ENCODE measurements around the gene PREX1.

GRCh38 chr20:48652961-48653705 lies 174.7 kb downstream of the PREX1 start:
- TF ChIP-seq POLR2A (IDR thresholded peaks at IDR 0.05; ENCODE audit: low read depth, low read length) (no peak), CTCF (conservative IDR thresholded peaks at IDR 0.05; ENCODE audit: low read depth, low read length) (no peak), RAD21 (IDR thresholded peaks at IDR 0.05; ENCODE audit: low read length) (no peak), SMC3 (IDR thresholded peaks at IDR 0.05; ENCODE audit: low read depth, low read length) (no peak), USF2 (IDR thresholded peaks at IDR 0.05; ENCODE audit: low read depth, low read length) (no peak), MAZ (IDR thresholded peaks at IDR 0.05; ENCODE audit: borderline replicate concordance, low read depth, low read length) (no peak)
